MM.1S (cell line): ENCODE measurements around the gene ZNF436.

Source experiments
- EZH2 ChIP-seq: fragments of 300-600 bp; sonication (generic); optimal IDR thresholded peaks from 2 replicates; pipeline ENCODE3; 2017; ENCODE audit warnings: low read depth, mild to moderate bottlenecking, antibody characterized with exemption, low read length, mixed read lengths
- EZH2phosphoT487 ChIP-seq: fragments of 300-600 bp; sonication (generic); IDR thresholded peaks from 2 replicates; pipeline ENCODE4 v1.6.1; 2018; ENCODE audit warnings: antibody characterized with exemption, low read length
- TF ChIP-seq, protein P1 (sequence below): fragments of 300-600 bp; sonication (generic); IDR thresholded peaks from 2 replicates; pipeline ENCODE4 v1.5.1; 2016; ENCODE audit warnings: antibody characterized with exemption, low read length, mixed read lengths

GRCh38 chr1:23367791-23368561, 1.7 kb downstream of the ZNF436 start:
- no peak for TF ChIP-seq EZH2
- TF ChIP-seq, protein P1, sequence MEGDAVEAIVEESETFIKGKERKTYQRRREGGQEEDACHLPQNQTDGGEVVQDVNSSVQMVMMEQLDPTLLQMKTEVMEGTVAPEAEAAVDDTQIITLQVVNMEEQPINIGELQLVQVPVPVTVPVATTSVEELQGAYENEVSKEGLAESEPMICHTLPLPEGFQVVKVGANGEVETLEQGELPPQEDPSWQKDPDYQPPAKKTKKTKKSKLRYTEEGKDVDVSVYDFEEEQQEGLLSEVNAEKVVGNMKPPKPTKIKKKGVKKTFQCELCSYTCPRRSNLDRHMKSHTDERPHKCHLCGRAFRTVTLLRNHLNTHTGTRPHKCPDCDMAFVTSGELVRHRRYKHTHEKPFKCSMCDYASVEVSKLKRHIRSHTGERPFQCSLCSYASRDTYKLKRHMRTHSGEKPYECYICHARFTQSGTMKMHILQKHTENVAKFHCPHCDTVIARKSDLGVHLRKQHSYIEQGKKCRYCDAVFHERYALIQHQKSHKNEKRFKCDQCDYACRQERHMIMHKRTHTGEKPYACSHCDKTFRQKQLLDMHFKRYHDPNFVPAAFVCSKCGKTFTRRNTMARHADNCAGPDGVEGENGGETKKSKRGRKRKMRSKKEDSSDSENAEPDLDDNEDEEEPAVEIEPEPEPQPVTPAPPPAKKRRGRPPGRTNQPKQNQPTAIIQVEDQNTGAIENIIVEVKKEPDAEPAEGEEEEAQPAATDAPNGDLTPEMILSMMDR, result no peak
- no peak for TF ChIP-seq EZH2phosphoT487
